A673 (cell line): ENCODE measurements around the gene TGM4. TPM values are rescaled to one million over a fixed set of nuclear protein-coding genes. Genes with fewer than 3 reads are reported as not detected.

ENCODE experiments used
- BruUV-seq: library from RNA; stranded (reverse); fragments of 400-500 nt; replicated peaks from 2 replicates; lab custom pipeline; 2021; lab: Mats Ljungman, UMichigan
- CTCF ChIA-PET: fragments of 300-600 bp; sonication (Branson Sonifier 250); formaldehyde crosslinking; loops from one replicate; lab custom pipeline; 2022; ENCODE audit warnings: antibody characterized with exemption; lab: Charles Lee
- POLR2A ChIA-PET: fragments of 300-600 bp; sonication (Branson Sonifier 250); formaldehyde crosslinking; loops from one replicate; lab custom pipeline; 2022; ENCODE audit warnings: antibody characterized with exemption; ENCODE audit not compliant: low non-redundant PET; lab: Charles Lee
- DNase-seq: peaks from one replicate; pipeline ENCODE4 v3.0.0-alpha.2; 2015; ENCODE audit warnings: low spot score
- H3K27ac ChIP-seq: fragments of 200-600 bp; sonication (generic); 2 replicates; pipeline ENCODE4 v1.5.1; 2016; ENCODE audit warnings: mixed run types, low read depth, mild to moderate bottlenecking, mixed read lengths, antibody characterized with exemption, low read length; ENCODE audit not compliant: poor library complexity, severe bottlenecking
- H3K27me3 ChIP-seq: fragments of 200-600 bp; sonication (generic); replicated peaks from 2 replicates; pipeline ENCODE4 v1.6.1; 2017; ENCODE audit warnings: mixed run types, low read depth, mild to moderate bottlenecking, mixed read lengths, antibody characterized with exemption, low read length; ENCODE audit not compliant: insufficient read depth, poor library complexity
- H3K36me3 ChIP-seq: fragments of 200-600 bp; sonication (generic); 2 replicates; pipeline ENCODE4 v1.6.1; 2016; ENCODE audit warnings: mixed run types, mild to moderate bottlenecking, mixed read lengths, antibody characterized with exemption, low read length; ENCODE audit not compliant: insufficient read depth, poor library complexity, severe bottlenecking
- H3K4me1 ChIP-seq: fragments of 200-600 bp; sonication (generic); 2 replicates; pipeline ENCODE4 v1.6.1; 2017; ENCODE audit warnings: mixed run types, mild to moderate bottlenecking, mixed read lengths, antibody characterized with exemption, low read length; ENCODE audit not compliant: insufficient read depth, poor library complexity, severe bottlenecking
- H3K4me3 ChIP-seq: fragments of 200-600 bp; sonication (generic); 2 replicates; pipeline ENCODE4 v1.5.1; 2016; ENCODE audit warnings: low read depth, mixed run types, mild to moderate bottlenecking, mixed read lengths, low read length; ENCODE audit not compliant: poor library complexity, severe bottlenecking
- H3K9me3 ChIP-seq: fragments of 200-600 bp; sonication (generic); 2 replicates; pipeline ENCODE4 v1.6.1; 2016; ENCODE audit warnings: mixed run types, low read depth, mild to moderate bottlenecking, mixed read lengths, antibody characterized with exemption, low read length; ENCODE audit not compliant: poor library complexity, severe bottlenecking
- CTCF ChIP-seq: fragments of 300-800, 200-600 bp; sonication (generic); conservative IDR thresholded peaks from 2 replicates; pipeline ENCODE4 v1.5.1; 2017; ENCODE audit warnings: low read depth, mild to moderate bottlenecking, antibody characterized with exemption, low read length, moderate library complexity, mixed read lengths
- EZH2 ChIP-seq: fragments of 200-600 bp; sonication (generic); IDR thresholded peaks from 2 replicates; pipeline ENCODE4 v1.6.1; 2017; ENCODE audit warnings: borderline replicate concordance, low read depth, mild to moderate bottlenecking, mixed read lengths, antibody characterized with exemption, low read length; ENCODE audit not compliant: poor library complexity, severe bottlenecking
- intact Hi-C: fragments of 100-400 bp; cut with micrococcal nuclease; formaldehyde crosslinking; loops from one replicate; pipeline ENCODE4 v1.10.0; 2022; ENCODE audit not compliant: unreplicated experiment
- total RNA-seq: library from RNA; stranded (reverse); gene quantifications from 2 replicates; pipeline ENCODE4 v1.2.3, GENCODE V29; 2021

The TGM4 gene
- total RNA-seq, 1 experiment from 2014 or later, result 0.09 TPM

GRCh38 chr3:44867421-44868111, 6.8 kb upstream of the TGM4 start:
- no peaks in the 10 kb centered on the region for H3K36me3 ChIP-seq
- no peak for TF ChIP-seq CTCF
- no peak for TF ChIP-seq EZH2
- no peak for DNase-seq
- CTCF ChIA-PET, result no interaction called here
- no peaks in the 10 kb centered on the region for H3K27me3 ChIP-seq
- no TSS peak for BruUV-seq
- POLR2A ChIA-PET, result no interaction called here
- intact Hi-C loops, result no loop called here
- H3K4me1 ChIP-seq, result no peaks in the 10 kb centered on the region
- H3K4me3 ChIP-seq, result no peak overlapping the region
- no peaks in the 10 kb centered on the region for H3K9me3 ChIP-seq
- H3K27ac ChIP-seq, result no peak overlapping the region

GRCh38 chr3:44870375-44871061, 3.9 kb upstream of the TGM4 start:
- H3K4me3 ChIP-seq, result no peak overlapping the region
- H3K27ac ChIP-seq, result no peak overlapping the region
- no peaks in the 10 kb centered on the region for H3K4me1 ChIP-seq
- no peak for DNase-seq
- intact Hi-C loops, result no loop called here
- POLR2A ChIA-PET, result interaction anchor here (0.5 kb wide), 1 partner anchor 17 kb away, joined by 4 read pairs; no protein-coding TSS in a partner anchor
- no peaks in the 10 kb centered on the region for H3K27me3 ChIP-seq
- CTCF ChIA-PET, result no interaction called here
- H3K36me3 ChIP-seq, result no peaks in the 10 kb centered on the region
- no peaks in the 10 kb centered on the region for H3K9me3 ChIP-seq
- no TSS peak for BruUV-seq
- TF ChIP-seq EZH2 (no peak), CTCF (no peak)

DNA sequence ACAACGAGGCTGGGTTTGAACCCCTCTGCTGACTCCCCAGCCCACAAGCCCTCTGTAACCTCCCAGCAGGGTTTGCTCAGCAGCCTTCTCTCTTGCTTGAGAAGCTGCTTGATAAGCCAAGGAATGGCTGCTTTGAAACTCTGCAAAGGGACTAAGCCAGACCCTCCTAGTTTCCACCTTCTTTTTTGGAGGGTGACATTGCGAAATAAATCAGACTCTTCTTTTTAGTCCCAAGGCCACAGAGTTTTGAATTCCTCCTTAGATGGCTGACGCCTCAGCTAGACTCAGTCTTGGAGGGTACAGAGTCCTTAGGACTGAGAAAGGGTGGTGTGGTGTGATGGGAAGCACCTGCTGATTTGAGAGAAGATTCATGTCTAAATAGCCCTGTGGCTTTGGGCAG, 1.2 kb downstream of the TGM4 start:
- TF ChIP-seq EZH2 (no peak), CTCF (no peak)
- DNase-seq, result no peak
- H3K27ac ChIP-seq, result no peak overlapping the region
- H3K9me3 ChIP-seq, result no peaks in the 10 kb centered on the region
- no TSS peak for BruUV-seq
- CTCF ChIA-PET, result no interaction called here
- H3K27me3 ChIP-seq, result no peaks in the 10 kb centered on the region
- intact Hi-C loops, result no loop called here
- no peak overlapping the region for H3K4me3 ChIP-seq
- POLR2A ChIA-PET, result no interaction called here
- no peaks in the 10 kb centered on the region for H3K36me3 ChIP-seq
- no peaks in the 10 kb centered on the region for H3K4me1 ChIP-seq
